NK-92 (cell line): ENCODE results near the gene GHRH.

Source experiments
- DNase-seq: peaks from one replicate; lab custom pipeline; 2025; ENCODE audit not compliant: unreplicated experiment; lab: John Stamatoyannopoulos, UW

Gene GHRH

DNA sequence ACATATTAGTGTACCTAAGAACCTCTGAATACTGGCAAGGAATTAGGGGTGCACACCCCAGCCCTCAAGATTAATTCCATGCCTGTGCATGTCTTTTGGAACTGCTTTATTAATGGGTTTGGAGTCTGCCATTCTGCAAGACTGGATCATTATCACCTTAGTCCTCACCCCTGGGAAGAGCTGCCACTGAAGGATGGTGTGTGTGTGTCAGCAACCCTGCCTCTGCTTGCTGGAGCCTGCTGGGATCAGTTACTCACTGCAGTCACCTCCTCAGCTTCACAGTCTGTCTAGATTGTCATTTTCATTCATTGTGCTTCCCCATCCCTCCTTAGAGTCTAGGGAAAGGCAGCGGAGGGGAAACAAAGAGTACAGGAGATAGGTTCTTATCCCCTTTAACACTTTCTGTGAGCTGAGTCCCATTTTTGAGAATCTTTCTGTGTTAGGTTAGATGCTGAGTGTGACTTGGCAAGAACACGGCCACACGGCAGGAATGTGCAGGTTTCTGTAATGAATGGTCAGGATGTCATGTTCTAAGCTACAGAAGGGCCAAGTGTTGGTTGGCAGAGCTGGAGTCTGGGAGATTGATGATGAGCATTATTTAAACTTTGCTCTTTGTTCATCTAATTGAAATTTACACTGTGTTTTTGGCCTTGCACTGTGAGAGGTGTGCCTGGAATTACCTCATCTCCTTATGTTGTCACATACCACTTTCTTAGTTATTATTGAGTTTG lies 21.1 kb downstream of the GHRH start:
- no peak for DNase-seq

DNA sequence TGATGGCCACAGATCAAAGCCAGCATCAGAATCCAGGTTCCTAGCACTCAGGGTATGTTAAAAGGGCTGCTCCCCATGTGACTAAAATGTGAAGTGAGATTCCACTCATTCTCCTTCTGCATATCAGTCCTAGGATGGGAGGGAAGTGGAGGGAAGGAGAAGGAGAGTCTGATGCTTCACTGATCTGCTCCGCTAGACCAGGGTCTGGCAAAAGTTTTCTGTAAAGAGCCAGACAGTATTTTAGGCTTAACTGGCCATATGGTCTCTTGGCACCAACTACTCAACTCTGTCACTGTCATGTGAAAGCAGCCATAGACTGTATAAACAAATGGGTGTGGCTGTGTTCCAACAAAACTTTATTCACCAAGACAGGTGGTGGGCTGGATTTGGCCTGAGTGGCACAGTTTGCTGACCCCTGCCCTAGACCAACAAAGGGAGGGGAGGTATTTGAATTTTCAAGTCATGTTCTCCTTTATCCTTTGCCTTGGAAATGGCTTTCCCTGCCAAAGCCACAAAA lies 22.6 kb downstream of the GHRH start:
- DNase-seq, result no peak

DNA sequence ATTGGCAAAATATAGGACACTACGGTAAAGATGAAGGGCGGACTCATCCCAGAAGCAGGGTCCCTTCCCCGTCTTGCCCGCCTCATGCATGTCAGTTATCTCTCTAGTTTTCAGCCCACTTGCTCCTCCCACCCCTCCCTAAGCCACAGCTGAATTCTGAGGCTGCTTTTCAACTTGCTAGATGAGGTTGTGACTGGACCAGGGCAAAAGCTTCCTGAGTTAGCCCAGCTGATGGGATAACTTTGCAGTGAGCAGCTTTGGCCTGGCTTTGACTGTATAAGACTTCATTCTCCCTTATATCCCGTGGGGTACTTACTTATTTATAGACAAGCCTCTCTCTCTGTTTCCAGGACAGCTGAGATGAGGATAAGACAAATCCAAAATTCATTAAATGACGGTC lies 23.2 kb downstream of the GHRH start:
- DNase-seq, result no peak

DNA sequence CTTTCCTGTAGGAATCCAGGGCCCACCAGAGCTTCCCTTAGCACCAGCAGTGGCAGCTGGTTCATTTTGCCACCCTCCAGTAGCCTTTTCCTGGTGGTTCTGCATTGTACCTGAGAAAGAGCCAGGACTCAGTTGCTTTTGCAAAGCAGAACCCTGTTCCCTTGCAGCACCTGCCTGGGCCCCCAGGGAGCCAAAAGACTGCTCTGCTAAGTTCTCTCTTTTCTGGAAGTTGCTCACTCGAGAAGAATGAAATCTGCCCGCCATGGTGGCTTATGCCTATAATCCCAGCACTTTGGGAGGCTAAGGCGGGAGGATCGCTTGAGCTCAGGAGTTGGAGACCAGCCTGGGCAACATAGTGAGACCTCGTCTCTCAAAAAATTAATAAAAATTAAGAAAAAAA lies 24.0 kb downstream of the GHRH start:
- DNase-seq, result no peak

DNA sequence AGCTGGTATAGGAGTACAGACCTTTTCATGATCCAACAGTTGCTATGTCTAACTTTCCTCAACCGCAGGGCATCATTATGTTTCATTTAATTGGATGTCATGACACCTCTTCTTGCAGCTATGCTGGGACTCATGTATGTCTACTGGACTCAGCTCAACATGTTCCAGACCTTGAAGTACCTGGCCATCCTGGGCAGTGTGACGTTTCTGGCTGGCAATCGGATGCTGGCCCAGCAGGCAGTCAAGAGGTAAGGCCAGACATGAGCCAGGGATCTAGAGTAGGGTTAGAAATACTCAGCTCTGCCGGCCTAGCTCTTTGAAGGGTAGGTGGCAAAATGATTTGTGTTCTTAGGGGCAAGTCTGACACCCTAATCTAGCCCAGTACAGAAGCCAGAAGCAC lies 25.2 kb downstream of the GHRH start:
- no peak for DNase-seq

DNA sequence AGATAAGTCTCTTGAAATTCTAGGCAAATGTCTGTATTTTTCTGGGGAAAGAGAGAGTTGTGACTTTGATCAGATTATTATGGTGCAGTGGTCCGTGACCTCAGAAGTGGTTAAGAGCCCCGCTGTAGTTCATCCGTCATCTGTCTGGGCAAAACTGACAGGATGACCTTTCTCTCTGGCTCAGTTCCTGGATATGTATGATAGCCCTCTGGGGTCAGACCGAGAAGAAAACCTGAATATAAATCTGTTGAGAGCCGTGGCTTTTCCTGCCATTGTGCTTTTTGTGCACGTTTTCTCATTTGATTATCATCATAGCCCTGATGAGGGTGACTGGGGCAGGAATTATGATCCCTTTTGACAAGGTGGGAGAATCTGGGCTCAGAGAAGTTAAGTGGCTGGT lies 26.5 kb downstream of the GHRH start:
- DNase-seq, result no peak

DNA sequence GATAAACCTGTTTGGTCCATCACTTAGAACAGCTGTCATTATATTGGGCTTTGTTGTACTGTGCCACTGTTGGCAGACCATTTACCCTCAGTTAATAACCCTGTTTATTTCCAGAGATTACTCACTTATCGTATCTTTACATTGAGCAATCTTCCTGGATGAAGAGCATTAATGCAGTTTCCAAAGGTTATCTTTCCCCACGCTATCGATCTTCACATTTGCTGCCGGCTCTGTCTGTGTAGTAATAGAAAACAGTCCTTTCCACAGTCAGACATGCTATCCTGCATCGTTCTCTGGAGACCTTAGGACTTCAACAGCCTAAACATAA lies 27.4 kb downstream of the GHRH start:
- no peak for DNase-seq

DNA sequence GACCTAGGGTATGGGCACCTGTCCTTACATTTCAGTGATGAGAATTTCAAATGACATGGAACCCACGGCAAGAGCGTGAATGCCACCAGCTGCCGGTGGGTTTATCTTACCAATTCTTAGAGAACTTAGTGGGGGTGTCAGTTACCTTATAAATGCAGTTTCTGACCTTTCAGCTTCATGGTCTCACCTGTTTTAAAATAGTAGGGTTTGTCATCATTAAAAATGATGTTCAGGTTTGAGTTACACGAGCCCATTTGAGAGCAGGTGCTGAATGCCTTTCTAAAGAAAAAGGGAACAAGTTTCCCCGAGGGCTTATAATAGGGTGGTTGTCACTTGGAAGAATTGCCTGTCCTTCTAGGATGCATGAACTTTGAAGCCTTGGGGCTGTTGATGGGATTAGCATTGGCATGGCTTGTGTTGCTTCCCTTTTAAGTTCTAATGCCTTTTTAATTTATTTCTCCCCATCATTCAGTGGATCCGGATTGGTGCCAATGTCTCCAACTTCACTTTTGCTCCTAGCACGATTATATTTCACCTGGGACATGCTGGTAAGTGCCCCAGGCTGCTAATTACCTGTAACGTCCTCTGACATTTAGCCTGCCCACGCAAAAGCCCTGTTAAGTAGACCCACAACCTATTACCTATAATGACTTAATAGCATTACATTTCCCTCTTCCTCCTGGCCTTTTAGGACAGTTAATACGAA lies 27.9 kb downstream of the GHRH start:
- no peak for DNase-seq

DNA sequence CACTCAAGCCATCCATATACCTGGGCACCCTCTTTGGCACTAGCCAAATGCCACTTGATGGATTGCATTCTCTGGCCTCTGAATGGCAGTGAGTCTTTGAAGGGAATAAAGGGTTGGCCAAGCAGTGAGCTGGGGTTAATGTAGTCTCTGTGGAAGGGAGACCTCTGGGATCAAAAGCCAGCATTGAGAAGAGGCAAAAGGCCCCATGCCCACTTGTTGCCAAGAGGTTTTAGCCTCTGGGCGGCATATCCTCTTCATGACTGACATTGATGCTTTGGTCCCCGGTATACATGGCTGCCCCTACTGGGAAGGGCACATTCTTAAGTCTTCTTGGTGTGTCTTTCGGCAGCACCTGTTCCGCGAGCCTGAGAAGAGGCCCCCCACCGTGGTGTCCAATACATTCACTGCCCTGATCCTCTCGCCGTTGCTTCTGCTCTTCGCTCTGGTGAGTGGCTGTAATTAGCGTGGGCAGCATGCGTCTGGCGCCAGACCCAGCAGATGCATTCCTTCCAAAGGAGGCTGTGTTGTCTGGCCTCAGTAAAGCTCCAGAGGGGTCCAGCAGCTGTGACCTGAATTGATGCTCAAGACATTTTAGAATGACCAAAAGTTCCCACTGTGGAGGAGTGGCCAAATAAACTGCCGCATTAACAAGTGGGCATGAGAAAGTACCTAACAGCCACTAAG lies 29.5 kb downstream of the GHRH start:
- DNase-seq, result no peak

DNA sequence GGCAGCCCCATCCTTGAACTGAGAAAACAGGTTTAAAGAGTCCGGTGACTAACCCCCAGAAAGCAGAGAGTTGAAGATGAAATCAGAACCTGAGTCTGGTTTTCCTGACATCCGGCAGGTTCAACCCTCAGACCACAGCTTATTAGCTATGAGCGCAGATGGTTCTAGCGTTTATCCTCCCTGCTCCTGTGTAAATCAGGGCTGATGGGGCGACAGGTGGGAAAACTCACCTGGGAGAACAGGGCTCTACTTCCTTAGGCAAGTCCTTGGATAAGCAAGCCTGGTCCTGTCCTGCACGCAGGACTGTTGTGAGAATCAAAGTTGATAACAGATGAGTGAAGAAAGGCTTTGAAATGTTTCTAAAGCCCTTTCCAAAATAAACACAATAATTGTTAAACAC lies 31.4 kb downstream of the GHRH start:
- no peak for DNase-seq

DNA sequence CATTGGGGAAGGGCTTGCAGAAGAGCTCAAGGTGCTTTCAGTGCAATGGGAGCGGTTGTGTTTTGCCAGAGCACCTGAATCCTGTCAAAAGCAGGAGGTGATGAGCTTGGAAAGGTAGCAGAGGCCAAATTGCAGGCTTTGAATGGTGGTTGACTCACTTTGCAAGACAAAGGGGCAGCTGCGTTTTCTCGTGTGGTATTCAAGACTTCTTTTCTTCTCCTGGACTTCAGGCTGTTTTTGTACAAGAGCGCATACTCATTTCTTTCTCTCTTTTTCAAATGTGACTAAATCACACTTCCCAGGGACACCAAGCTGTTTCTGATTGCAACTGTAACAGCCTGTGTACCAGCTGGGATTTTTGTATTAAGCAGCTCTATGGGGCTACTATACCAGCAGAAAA lies 32.3 kb downstream of the GHRH start:
- DNase-seq, result no peak

DNA sequence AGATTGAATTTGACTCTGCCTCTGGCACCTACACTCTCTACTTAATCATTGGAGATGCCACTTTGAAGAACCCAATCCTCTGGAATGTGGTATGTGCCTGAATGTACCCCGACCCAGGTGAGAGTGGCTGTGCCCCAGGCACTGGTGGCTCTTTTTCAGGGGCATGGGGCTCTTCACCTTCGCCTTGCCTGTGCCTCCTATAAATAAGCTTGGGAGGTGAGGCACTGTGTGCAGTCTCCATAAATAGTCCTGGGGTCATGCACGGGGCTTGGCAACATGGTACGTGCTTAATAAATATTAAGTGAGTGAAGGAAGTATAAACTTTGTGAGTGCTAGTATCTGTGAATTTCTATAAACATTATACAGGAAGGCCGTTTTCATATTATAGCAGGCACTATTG lies 33.0 kb downstream of the GHRH start:
- DNase-seq, result no peak

DNA sequence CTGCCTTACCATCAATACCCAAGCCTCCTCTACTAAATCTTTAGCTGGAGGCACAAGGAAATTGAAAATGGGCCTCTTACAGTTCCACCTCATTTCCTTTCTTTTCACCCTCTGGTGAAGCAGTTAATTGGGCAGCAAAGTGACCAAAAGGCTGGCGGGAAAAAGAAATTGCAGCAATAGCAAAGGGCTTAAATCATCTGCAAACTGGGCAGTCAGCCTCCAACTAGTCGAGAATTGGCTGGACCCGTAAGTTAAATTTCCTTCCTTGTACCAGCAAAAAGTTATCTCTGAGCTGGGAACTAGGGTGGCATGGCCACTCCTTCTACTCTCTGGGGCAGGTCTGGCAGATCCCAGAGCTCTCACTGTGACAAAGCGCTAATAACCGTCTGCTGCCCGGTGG lies 33.5 kb downstream of the GHRH start:
- DNase-seq, result no peak

DNA sequence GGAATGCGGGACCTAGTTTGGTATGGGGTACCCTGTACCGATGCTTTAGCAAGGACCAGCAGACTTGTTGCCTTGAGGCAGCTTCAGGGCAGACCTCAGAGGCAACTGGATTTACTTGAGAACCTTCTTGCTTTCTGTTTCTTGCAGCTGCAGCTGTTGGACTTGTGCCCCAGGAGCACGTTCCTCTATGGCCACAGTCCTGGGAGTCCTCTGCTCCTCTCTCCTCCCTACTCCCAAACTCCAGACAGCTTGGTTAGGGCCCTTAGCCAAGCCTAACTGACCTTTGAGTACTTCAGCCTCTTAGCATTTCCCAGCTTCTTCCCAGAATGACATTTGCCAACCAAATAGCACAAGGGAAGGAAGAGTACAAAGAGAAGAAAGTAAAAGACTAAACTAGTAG lies 34.7 kb downstream of the GHRH start:
- DNase-seq, result no peak

DNA sequence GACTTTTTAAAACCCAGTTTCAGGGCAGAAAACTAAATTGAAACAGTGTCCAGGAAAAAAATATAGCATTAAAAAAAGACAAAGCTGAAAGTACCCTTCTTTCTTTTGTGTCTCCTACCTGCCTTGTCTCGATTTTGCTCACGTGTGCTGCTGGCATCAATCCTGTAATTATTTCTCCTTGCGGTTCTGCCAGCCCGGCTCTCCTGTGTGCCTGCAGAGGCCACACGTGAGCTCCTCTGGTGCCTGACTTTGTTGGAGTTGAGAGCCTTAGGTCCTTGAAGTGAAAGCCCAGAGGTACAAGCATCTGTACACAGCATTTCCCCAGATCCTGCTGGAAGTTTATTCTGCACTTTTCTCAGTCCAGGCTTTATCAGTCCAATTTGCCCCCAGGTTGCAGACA lies 36.5 kb downstream of the GHRH start:
- DNase-seq, result no peak

DNA sequence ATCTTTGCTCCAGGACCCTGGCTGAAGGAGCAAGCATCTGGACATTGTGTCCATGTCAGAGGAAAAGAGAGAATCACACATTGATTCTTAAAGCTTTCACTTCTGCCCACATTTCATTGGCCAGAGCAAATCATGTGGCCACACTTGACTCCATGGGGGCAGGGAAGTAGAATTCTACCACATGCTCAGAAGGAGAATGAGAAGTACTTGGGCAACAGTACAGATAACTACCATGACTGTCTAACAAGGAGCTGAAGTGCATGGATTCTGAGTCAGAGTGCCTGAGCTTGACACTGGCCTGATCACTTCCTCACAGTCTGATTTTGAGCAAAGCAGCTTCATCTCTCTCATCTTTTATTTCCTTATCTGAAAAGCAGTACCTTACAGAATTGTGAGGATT lies 38.6 kb downstream of the GHRH start:
- no peak for DNase-seq

DNA sequence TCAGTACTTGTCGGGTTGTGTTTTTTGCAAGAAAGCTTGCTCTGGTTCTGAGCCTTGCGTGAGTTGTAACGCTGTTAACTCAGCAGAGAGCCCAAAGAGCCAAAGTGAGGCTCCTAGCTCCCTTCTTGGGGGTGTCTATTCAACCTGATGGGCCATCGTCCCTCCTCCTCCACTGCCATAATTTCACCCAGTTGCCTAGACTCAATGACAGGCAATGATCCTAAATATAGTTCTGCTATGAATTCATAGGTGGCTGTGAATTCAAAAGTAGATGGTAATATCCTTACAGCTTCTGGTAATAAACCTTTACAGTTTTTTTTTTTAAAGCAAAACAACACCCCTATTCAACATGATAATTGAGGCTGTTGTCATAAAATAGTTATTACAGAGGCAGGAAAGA lies 39.5 kb downstream of the GHRH start:
- no peak for DNase-seq

DNA sequence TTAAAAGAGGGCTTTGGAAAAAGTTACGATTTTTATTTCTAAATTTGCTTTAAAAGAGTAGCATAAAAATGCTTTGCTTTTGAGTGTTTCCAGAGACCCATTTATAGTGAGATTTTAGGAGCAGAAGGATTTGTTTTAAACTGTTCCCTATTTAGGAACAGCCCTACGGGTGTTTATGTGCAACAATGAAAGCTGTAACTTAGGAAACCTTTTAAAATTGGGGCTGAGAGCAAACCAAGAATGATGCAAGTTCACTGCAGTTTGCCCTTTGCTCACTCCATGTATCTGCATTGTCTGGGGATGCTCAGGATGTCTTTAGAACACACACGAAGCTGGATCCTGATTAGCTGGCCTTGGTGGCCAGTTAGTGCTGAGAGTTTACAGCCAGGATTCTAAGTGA lies 40.9 kb downstream of the GHRH start:
- DNase-seq, result no peak

DNA sequence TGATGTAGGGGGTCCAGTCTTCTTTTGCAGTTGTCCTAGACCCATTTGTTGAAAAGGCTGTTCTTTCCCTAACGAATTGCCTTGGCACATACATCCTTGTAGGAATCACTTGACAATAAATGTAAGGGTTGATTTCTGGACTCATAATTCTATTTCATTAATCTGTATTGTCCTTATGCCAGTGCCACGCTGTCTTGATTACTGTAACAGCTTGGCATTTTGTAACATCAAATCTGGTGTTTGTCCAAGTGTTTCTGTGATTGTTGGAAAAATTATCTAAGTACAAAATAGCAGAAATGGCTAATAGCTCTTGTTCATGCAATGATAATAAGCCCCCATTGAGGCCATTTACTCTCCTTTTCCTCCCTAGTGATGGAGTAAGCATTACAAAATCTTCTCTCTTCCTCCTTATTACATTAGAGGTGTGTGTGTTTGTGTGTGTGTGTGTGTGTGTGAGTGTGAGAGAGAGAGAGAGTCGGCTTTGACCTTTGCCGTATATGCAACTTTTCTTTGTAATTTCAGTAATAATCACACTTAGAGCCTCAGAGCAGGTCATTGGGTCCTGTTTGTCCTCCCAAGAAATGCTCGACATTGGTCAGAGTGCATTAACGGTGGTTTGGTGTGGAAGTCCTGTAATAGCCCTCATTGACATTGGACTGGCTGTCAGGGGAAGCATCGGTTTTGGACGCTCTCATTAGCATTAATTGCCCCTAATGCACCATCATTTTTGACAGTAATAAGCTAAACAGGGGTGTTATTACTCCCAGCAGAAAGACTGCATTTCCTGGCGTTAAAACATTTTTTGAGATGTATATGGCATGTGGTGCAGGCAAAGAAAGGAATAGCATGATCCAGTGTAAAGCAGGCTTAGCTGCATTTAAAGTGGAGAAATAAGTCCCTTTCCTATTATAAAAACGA lies 41.6 kb downstream of the GHRH start:
- DNase-seq, result no peak

DNA sequence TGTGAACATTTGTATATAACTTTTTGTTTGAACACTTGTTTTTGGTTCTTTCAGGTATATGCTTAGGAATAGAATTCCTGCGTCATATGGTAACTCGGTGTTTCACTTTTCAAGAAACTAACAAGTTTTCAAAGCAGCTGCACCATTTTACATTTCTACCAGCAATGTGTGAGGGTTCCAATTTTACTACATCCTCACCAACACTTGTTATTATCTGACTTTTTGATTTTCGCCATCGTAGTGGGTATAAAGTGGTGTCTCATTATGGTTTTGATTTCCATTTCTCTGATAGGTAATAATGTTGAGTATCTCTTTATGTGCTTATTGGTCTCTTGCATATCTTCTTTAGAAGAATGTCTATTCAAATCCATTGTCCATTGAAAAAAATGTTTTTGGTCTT lies 42.6 kb downstream of the GHRH start:
- no peak for DNase-seq

DNA sequence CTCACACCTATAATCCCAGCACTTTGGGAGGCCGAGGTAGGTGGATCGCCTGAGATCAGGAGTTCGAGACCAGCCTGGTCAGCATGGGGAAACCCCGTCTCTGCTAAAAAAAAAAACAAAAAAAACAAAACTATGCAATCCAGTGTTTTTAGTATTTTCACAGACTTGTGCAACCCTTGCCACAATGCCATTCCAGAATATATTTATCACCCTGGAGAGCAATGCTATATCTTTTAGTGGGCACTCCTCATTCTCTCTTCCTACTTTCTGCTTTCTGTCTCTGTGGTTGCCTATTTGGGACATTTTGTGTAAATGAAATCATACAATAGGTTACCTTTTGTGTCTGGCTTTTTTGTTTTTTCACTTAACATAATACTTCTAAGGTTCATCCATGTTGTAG lies 43.2 kb downstream of the GHRH start:
- no peak for DNase-seq
